COLO668 (cell line): ENCODE measurements around the gene ZNF775.

Experiments used
- DNase-seq: peaks from one replicate; lab custom pipeline; 2025; ENCODE audit not compliant: unreplicated experiment; lab: John Stamatoyannopoulos, UW

The ZNF775 gene

GRCh38 chr7:150345012-150345411 lies 34.1 kb upstream of the ZNF775 start:
- DNase-seq = no peak

GRCh38 chr7:150346922-150347321 lies 32.2 kb upstream of the ZNF775 start:
- DNase-seq = no peak

GRCh38 chr7:150351587-150352194 lies 27.4 kb upstream of the ZNF775 start:
- DNase-seq = no peak

GRCh38 chr7:150355666-150356059 lies 23.5 kb upstream of the ZNF775 start:
- DNase-seq = no peak

GRCh38 chr7:150356265-150356897 lies 22.7 kb upstream of the ZNF775 start:
- DNase-seq = no peak

- no peak for DNase-seq
Observed at GRCh38 chr7:150357270-150357669, 21.9 kb upstream of the ZNF775 start.

GRCh38 chr7:150357771-150358427 lies 21.2 kb upstream of the ZNF775 start:
- no peak for DNase-seq

GRCh38 chr7:150358433-150358832 lies 20.7 kb upstream of the ZNF775 start:
- no peak for DNase-seq

GRCh38 chr7:150358988-150359621 lies 20.0 kb upstream of the ZNF775 start:
- no peak for DNase-seq

- DNase-seq = no peak
Observed at GRCh38 chr7:150359622-150360362, 19.3 kb upstream of the ZNF775 start.

- DNase-seq = no peak
Observed at GRCh38 chr7:150360363-150361058, 18.6 kb upstream of the ZNF775 start.

GRCh38 chr7:150361402-150361801 lies 17.7 kb upstream of the ZNF775 start:
- DNase-seq = no peak

GRCh38 chr7:150361807-150362621 lies 17.1 kb upstream of the ZNF775 start:
- no peak for DNase-seq

- DNase-seq = no peak
Observed at GRCh38 chr7:150363370-150363769, 15.8 kb upstream of the ZNF775 start.

GRCh38 chr7:150363872-150364271 lies 15.3 kb upstream of the ZNF775 start:
- no peak for DNase-seq

GRCh38 chr7:150365194-150365593 lies 13.9 kb upstream of the ZNF775 start:
- DNase-seq = no peak

GRCh38 chr7:150365673-150366398 lies 13.3 kb upstream of the ZNF775 start:
- DNase-seq = no peak

GRCh38 chr7:150367677-150368095 lies 11.4 kb upstream of the ZNF775 start:
- no peak for DNase-seq
